HCT116 (cell line): Measurements from ENCODE around the gene B4GALT3. TPM values are rescaled to one million over a fixed set of nuclear protein-coding genes. Genes with fewer than 3 reads are reported as not detected.

Experiments used
- ATAC-seq: fragments of 200-7000 bp; cut with Tn5 transposase; 2 replicates; pipeline ENCODE4 v1.9.1; 2020; ENCODE audit warnings: mild to moderate bottlenecking, moderate library complexity
- BruUV-seq: library from RNA; stranded (reverse); fragments of 400-500 nt; replicated peaks from 2 replicates; lab custom pipeline; 2021; lab: Mats Ljungman, UMichigan
- CTCF ChIA-PET: fragments of 300-600 bp; sonication (Branson Sonifier 250); formaldehyde crosslinking; loops from one replicate; lab custom pipeline; 2021; ENCODE audit warnings: antibody characterized with exemption; lab: Charles Lee
- POLR2A ChIA-PET: fragments of 300-600, 350-600 bp; sonication (Branson Sonifier 250); formaldehyde crosslinking; loops from one replicate; lab custom pipeline; 2021; ENCODE audit warnings: antibody characterized with exemption; lab: Charles Lee
- RAD21 ChIA-PET, 2 experiments: fragments of 300-600 bp; sonication (Branson Sonifier 250); formaldehyde crosslinking; loops; one replicate each; lab custom pipeline; 2023; ENCODE audit warnings: low total read pairs in 2 of 2; ENCODE audit not compliant: uncharacterized antibody in 2 of 2, unreplicated experiment in 2 of 2, low non-redundant PET in 1 of 2; lab: Charles Lee
- DNase-seq: peaks from one replicate; pipeline ENCODE4 v3.0.0-alpha.2; 2010; ENCODE audit warnings: low read depth, low spot score
- H2AFZ ChIP-seq: fragments of 200-600 bp; shearing (Covaris generic), sonication (generic); 2 replicates; pipeline ENCODE4 v1.6.1; 2017; ENCODE audit warnings: low read depth, mixed run types, mixed read lengths, antibody characterized with exemption, low read length; ENCODE audit not compliant: poor library complexity, severe bottlenecking
- H3K27ac ChIP-seq: 2 replicates; pipeline ENCODE4 v1.5.1; 2012; ENCODE audit warnings: low read depth, low read length
- H3K27me3 ChIP-seq: fragments of 200-600 bp; sonication (generic); 2 replicates; pipeline ENCODE4 v1.6.1; 2016; ENCODE audit warnings: mixed run types, low read length, mixed read lengths; ENCODE audit not compliant: insufficient read depth
- H3K36me3 ChIP-seq, 2 experiments: fragments of 200-500 bp in 1 of 2; fragments of 200-600 bp in 1 of 2; sonication (Bioruptor generic) in 1 of 2; sonication (generic) in 1 of 2; 2 replicates each; pipeline versions ENCODE4 v1.5.1 to v1.6.1; 2014 to 2016; ENCODE audit warnings: low read length in 2 of 2, inconsistent platforms in 1 of 2, mixed read lengths in 1 of 2, mixed run types in 1 of 2; ENCODE audit not compliant: insufficient read depth in 2 of 2, control insufficient read depth in 1 of 2
- H3K4me1 ChIP-seq, 2 experiments: fragments of 200-600 bp in 1 of 2; sonication (generic) in 1 of 2; 2 replicates each; pipeline versions ENCODE4 v1.5.1 to v1.6.1; 2012 to 2017; ENCODE audit warnings: low read length in 2 of 2, inconsistent platforms in 1 of 2, mild to moderate bottlenecking in 1 of 2, mixed read lengths in 1 of 2, mixed run types in 1 of 2, moderate library complexity in 1 of 2; ENCODE audit not compliant: insufficient read depth in 2 of 2, control insufficient read depth in 1 of 2
- H3K4me2 ChIP-seq: fragments of 200-600 bp; sonication (generic); 2 replicates; pipeline ENCODE4 v1.6.1; 2017; ENCODE audit warnings: mixed run types, low read length, mixed read lengths
- H3K4me3 ChIP-seq, 2 experiments: fragments of 200-600 bp in 1 of 2; sonication (generic) in 1 of 2; replicated peaks in 1 of 2; 2 replicates each; pipeline ENCODE4 v1.5.1; 2011 to 2016; ENCODE audit warnings: low read length in 2 of 2, control low read depth in 1 of 2, low read depth in 1 of 2, mild to moderate bottlenecking in 1 of 2, mixed read lengths in 1 of 2, mixed run types in 1 of 2
- H3K79me2 ChIP-seq: fragments of 200-600 bp; sonication (generic); 2 replicates; pipeline ENCODE4 v1.6.1; 2017; ENCODE audit warnings: mild to moderate bottlenecking, mixed run types, low read length, moderate library complexity, mixed read lengths; ENCODE audit not compliant: insufficient read depth
- H3K9ac ChIP-seq: fragments of 200-600 bp; sonication (generic); 2 replicates; pipeline ENCODE4 v1.6.1; 2016; ENCODE audit warnings: low read length, mixed read lengths
- H3K9me2 ChIP-seq: fragments of 200-600 bp; sonication (generic), shearing (Covaris generic); 2 replicates; pipeline ENCODE4 v1.6.1; 2017; ENCODE audit warnings: mixed run types, mild to moderate bottlenecking, moderate library complexity; ENCODE audit not compliant: insufficient read depth
- H3K9me3 ChIP-seq, 2 experiments: fragments of 200-500 bp in 1 of 2; fragments of 200-600 bp in 1 of 2; sonication (Bioruptor generic) in 1 of 2; sonication (generic) in 1 of 2; 2 replicates each; pipeline ENCODE4 v1.6.1; 2014 to 2017; ENCODE audit warnings: low read length in 2 of 2, mixed read lengths in 2 of 2, inconsistent platforms in 1 of 2, low read depth in 1 of 2, mild to moderate bottlenecking in 1 of 2, mixed run types in 1 of 2, moderate library complexity in 1 of 2; ENCODE audit not compliant: control insufficient read depth in 1 of 2, insufficient read depth in 1 of 2
- H4K20me1 ChIP-seq: fragments of 200-600 bp; sonication (generic), shearing (Covaris generic); 2 replicates; pipeline ENCODE4 v1.6.1; 2017; ENCODE audit warnings: mixed run types, mild to moderate bottlenecking, moderate library complexity; ENCODE audit not compliant: insufficient read depth
- ATF3 ChIP-seq: IDR thresholded peaks from 2 replicates; pipeline ENCODE4 v1.6.1; 2012
- CBX3 ChIP-seq: IDR thresholded peaks from 2 replicates; pipeline ENCODE4 v1.6.1; 2012; ENCODE audit warnings: low read depth
- CEBPB ChIP-seq: IDR thresholded peaks from 2 replicates; pipeline ENCODE4 v1.6.1; 2012; ENCODE audit warnings: low read depth
- EGR1 ChIP-seq: IDR thresholded peaks from 2 replicates; pipeline ENCODE4 v1.6.1; 2012; ENCODE audit warnings: low read depth
- ELF1 ChIP-seq: IDR thresholded peaks from 2 replicates; pipeline ENCODE4 v1.6.1; 2012; ENCODE audit warnings: low read depth, borderline replicate concordance
- EZH2 ChIP-seq: fragments of 200-600 bp; sonication (generic); IDR thresholded peaks from 2 replicates; pipeline ENCODE4 v1.6.1; 2017; ENCODE audit warnings: antibody characterized with exemption, mixed run types
- FOSL1 ChIP-seq: IDR thresholded peaks from 2 replicates; pipeline ENCODE4 v1.6.1; 2012; ENCODE audit warnings: low read depth
- MAX ChIP-seq: IDR thresholded peaks from 2 replicates; pipeline ENCODE4 v1.6.1; 2012
- POLR2A ChIP-seq: IDR thresholded peaks from 2 replicates; pipeline ENCODE4 v1.7.0; 2011; ENCODE audit warnings: borderline replicate concordance; ENCODE audit not compliant: insufficient read depth, insufficient read length; ENCODE audit errors: extremely low read depth
- POLR2AphosphoS5 ChIP-seq: IDR thresholded peaks from 2 replicates; pipeline ENCODE4 v1.6.1; 2011; ENCODE audit warnings: mild to moderate bottlenecking, low read depth, low read length, moderate library complexity
- RAD21 ChIP-seq: IDR thresholded peaks from 2 replicates; pipeline ENCODE4 v1.6.1; 2012; ENCODE audit warnings: low read depth, mild to moderate bottlenecking
- REST ChIP-seq: IDR thresholded peaks from 2 replicates; pipeline ENCODE4 v1.6.1; 2012; ENCODE audit warnings: low read depth
- SIN3A ChIP-seq: IDR thresholded peaks from 2 replicates; pipeline ENCODE4 v1.6.1; 2012; ENCODE audit warnings: low read depth
- SP1 ChIP-seq: IDR thresholded peaks from 2 replicates; pipeline ENCODE4 v1.6.1; 2012; ENCODE audit warnings: low read depth
- SRF ChIP-seq: IDR thresholded peaks from 2 replicates; pipeline ENCODE4 v1.6.1; 2012; ENCODE audit warnings: low read depth
- TCF7L2 ChIP-seq: IDR thresholded peaks from 2 replicates; pipeline ENCODE4 v1.7.0; 2011; ENCODE audit warnings: borderline replicate concordance, inconsistent platforms; ENCODE audit not compliant: insufficient read depth, insufficient read length; ENCODE audit errors: extremely low read depth
- YY1 ChIP-seq: IDR thresholded peaks from 2 replicates; pipeline ENCODE4 v1.6.1; 2011; ENCODE audit warnings: low read length, low read depth, moderate library complexity, mild to moderate bottlenecking; ENCODE audit not compliant: insufficient replicate concordance; ENCODE audit errors: extremely low read depth
- ZBTB33 ChIP-seq: IDR thresholded peaks from 2 replicates; pipeline ENCODE4 v1.6.1; 2011; ENCODE audit warnings: mild to moderate bottlenecking, low read length, moderate library complexity; ENCODE audit not compliant: insufficient replicate concordance; ENCODE audit errors: extremely low read depth
- ZFX ChIP-seq: fragments of 450-650 bp; IDR thresholded peaks from 2 replicates; pipeline ENCODE4 v1.6.1; 2017
- ZNF274 ChIP-seq: fragments of 200-500 bp; sonication (Bioruptor generic); IDR thresholded peaks from 2 replicates; pipeline ENCODE4 v1.6.1; 2014; ENCODE audit warnings: mild to moderate bottlenecking, low read depth, low read length, inconsistent platforms
- intact Hi-C: fragments of 100-400 bp; cut with micrococcal nuclease; formaldehyde crosslinking; loops from 2 replicates; pipeline ENCODE4 v1.10.0; 2022
- total RNA-seq: library from RNA; stranded (reverse); gene quantifications from one replicate; pipeline ENCODE4 v1.2.1, GENCODE V29; 2021; ENCODE audit not compliant: unreplicated experiment

B4GALT3 gene
- total RNA-seq, 1 experiment from 2014 or later = 53.7 TPM

GRCh38 chr1:161153682-161154337, 23.5 kb downstream of the B4GALT3 start, which contains the start of gene UFC1:
Gene UFC1 (plus strand): TSS chr1:161153978. CDS start chr1:161153998, 20 bp downstream.
- Histone ChIP-seq H4K20me1 (no peaks in the 10 kb centered on the region), H2AFZ (peak within 1 kb of the TSS; percentile 73), H3K4me3 (peak within 1 kb of the TSS; percentile 66 to 87), H3K9me3 (no peaks in the 10 kb centered on the region), H3K36me3 (no peaks in the 10 kb centered on the region), H3K27me3 (no peaks in the 10 kb centered on the region), H3K9me2 (no peaks in the 10 kb centered on the region), H3K4me2 (peak within 1 kb of the TSS; percentile 86), H3K4me1 (peaks cover 5 to 20% of the 10 kb centered on the region in 2 experiments; a peak in 3 of 4 replicates), H3K27ac (peak within 1 kb of the TSS; percentile 99), H3K79me2 (peaks cover 5% of the 10 kb centered on the region; the same call in 1 of the 2 replicates), H3K9ac (peak within 1 kb of the TSS; percentile 92)
- peak; percentile 87 for DNase-seq
- ATAC-seq = peak; percentile 92
- ChIA-PET RAD21 (no interaction called here), CTCF (interaction anchor here (1.3 kb wide), 1 partner anchor 12 kb away, joined by 10 read pairs; the partner anchor contains the start of gene PPOX), POLR2A (interaction anchor here (1.7 to 3.1 kb wide), 3 partner anchors 13 to 36 kb away, joined by 7 to 24 read pairs (median 10); partner anchors contain the start of genes DEDD, NIT1, PFDN2 and PPOX)
- TSS peak; percentile 98 for BruUV-seq
- intact Hi-C loops = loop anchor here (5.0 kb wide), 1 partner anchor 132 kb away; the partner anchor contains the start of gene F11R
- no peak for TF ChIP-seq ZNF274
- TF ChIP-seq POLR2A = no peak
- no peak for TF ChIP-seq TCF7L2
- no peak for TF ChIP-seq RAD21
- TF ChIP-seq FOSL1 = no peak
- TF ChIP-seq EZH2 = no peak
- no peak for TF ChIP-seq REST
- TF ChIP-seq ELF1 = peak; percentile 97; the same call in 1 of the 2 replicates
- no peak for TF ChIP-seq SIN3A
- no peak for TF ChIP-seq CEBPB
- TF ChIP-seq YY1 = peak; percentile 99
- TF ChIP-seq SP1 = peak; percentile 27; the same call in 1 of the 2 replicates
- TF ChIP-seq ZFX = no peak
- peak; percentile 83 for TF ChIP-seq ZBTB33
- no peak; the same call in 1 of the 2 replicates for TF ChIP-seq SRF
- TF ChIP-seq EGR1 = peak; percentile 85
- TF ChIP-seq CBX3 = peak; percentile 77
- peak; percentile 80 for TF ChIP-seq POLR2AphosphoS5
- no peak for TF ChIP-seq ATF3
- TF ChIP-seq MAX = peak; percentile 91
